H54 (cell line): ENCODE measurements around the gene CRADD.
A peak's percentile ranks its signal among the peaks of the same experiment; 100 is the strongest.
"Not testable (repeated sequence)": the region's sequence is repeated elsewhere in the genome, so short reads cannot be mapped to it uniquely, and the experiment has no call there.

Experiments used
- DNase-seq: peaks from one replicate; pipeline ENCODE4 v3.0.0; 2011; ENCODE audit warnings: low spot score, mixed read lengths; ENCODE audit not compliant: insufficient read length
- FAIRE-seq: peaks from 3 replicates; lab custom pipeline; 2011; peaks lifted over from hg19 to GRCh38; lab: Jason Lieb, UNC
- POLR2A ChIP-seq: IDR thresholded peaks from 2 replicates; pipeline ENCODE4 v1.6.1; 2011; ENCODE audit warnings: low read depth, mild to moderate bottlenecking, low read length

The CRADD gene

DNA sequence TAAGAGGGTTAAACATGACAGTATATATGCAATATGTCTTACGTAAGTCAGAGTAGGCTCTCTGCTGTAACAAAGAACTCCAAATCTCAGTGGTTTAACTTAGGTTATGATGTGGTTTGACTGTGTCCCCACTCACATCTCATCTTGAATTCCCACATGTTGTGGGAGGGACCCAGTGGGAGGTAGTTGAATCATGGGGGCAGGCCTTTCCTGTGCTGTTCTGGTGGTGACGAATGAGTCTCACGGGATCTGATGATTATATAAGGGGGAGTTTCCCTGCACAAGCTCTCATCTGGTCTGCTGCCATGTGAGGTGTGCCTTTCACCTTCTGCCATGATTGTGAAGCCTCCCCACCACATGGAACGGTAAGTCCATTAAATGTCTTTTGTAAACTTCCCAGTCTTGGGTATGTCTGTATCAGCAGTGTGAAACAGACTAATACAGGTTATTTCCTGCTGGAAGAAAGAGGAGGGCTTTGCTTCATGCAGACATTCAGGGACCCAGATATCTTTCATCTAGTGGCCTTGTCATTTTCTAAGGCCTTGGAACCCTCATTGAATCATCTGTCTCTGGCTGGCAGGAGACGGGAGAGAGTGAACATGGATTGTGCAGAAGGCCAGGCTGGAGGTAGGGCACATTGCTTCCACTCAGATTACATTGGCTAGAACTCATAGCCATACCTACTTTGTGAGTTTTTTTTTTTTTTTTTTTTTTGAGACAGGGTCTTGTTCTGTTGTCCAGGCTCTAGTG lies 96.1 kb downstream of the CRADD start:
- no peak for DNase-seq
- FAIRE-seq = peak; percentile 95

DNA sequence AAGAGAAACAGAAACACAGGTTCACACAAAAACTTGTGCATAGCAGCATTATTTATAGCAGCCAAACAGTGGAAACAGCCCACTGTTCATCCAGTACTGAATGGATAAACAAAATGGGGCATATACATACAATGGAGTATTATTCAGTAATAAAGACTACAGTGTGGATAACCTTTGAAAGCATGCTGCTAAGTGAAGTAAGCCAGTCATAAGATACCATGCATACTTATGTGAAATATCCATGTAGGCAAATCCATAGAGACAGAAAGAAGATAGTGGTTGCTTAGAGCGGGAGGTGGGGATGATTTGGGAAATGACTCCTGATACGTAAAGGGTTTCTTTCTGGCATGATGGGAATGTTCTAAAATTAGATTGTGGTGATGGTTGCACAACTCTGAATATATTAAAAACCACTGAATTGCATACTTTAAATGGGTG lies 99.4 kb downstream of the CRADD start:
- TF ChIP-seq POLR2A = no peak
- no peak for FAIRE-seq
- DNase-seq = no peak

More for the DNA sequence above, 96.1 kb downstream of the CRADD start:
- TF ChIP-seq POLR2A = no peak

DNA sequence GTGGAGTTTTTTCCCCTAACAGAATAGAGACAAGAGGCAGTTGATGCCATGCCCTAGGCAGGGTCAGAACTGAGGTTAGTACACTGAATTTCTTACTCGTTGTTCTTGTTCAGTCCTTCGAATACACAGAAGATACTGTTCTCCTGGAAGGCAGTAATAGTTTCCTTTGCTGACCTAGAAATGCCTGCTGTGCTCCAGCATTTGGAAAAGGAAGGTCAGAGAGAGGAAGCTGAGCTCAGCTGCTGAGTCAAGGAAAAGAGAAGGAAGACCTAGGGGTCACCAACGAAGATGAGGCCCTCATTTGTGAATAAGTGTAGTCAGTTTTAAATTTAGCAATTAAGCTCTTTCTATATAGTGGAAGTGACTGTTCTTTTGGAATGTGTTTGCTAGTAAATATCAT lies 100.1 kb downstream of the CRADD start:
- FAIRE-seq = peak; percentile 27
- DNase-seq = no peak
- no peak for TF ChIP-seq POLR2A

DNA sequence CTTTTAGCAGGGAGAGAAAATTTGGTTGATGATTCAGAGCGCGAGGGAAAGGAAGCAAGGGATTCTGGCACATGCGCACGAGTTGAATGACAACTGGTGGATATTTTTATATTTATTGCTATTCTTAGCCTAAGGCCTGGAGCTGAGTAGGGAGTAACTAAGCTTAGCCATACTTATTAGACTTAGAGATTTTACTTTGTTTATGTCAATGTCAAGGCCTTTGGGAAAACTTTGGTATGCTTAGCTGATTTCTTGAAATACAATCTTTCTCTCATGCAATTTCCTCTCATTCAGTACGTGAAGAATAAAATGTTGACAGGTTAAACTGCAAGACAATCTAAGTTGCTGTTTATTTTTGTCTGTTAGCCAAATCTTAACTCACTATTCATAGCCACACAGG lies 101.1 kb downstream of the CRADD start:
- FAIRE-seq (no peak), DNase-seq (no peak)
- TF ChIP-seq POLR2A = no peak

DNA sequence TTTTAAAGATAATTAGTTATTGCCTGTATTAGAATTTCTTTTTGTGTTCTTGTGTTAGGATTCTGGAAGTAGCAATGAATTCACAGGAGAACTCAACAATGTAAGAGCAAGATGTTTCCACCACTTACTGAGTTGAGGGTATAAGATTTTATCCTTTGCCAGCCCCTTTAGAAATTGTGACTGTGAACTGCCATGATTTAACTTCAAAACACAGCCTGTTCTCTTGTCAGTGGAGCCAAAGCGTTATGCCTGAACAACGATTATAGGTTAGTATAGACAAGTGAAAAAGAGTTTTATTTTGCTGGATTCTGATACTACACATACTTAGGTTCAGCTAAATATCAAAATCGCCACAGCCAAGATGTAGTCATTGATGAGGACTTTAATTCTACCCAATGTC lies 101.6 kb downstream of the CRADD start:
- TF ChIP-seq POLR2A = no peak
- DNase-seq (no peak), FAIRE-seq (no peak)

DNA sequence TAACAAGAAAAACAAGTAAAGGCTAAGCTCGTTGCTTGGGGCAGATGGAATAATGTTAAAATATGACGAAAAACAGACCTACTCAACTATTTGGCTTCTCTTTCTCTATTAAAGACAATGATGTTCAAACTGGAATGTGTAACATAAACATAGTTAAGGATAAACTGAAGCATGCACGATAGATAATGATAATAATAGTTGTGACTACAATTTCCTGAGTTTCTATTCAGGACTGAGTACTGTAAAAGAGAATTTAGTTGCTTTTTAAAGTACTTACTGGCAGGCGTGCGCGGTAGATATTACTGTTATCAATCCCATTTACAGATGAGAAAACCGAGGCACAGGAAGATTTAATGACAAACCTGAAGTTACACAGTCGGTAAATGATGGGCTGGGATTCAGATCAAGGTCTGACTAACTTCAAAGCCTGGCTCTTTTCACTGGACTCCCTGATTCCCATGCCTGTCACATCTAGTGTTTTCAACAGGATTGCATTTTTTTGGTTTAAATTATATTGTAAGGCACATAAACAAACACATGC lies 103.0 kb downstream of the CRADD start:
- no peak for FAIRE-seq

DNA sequence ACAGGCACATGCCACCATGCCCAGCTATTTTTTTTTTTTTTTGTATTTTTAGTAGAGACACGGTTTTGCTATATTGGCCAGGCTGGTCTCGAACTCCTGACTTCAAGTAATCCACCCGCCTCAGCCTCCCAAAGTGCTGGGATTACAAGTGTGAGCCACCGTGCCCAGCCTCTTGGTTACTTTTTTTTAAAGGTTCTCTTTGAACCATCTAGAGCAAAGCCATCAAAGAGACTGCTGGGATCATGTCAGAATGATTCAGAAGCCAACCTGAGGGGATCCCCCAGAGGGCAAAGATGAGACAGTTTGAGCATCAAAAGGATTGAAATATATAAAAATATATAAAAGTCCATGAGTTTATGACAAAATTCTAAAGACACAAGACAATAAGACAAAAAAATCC lies 103.7 kb downstream of the CRADD start:
- DNase-seq, FAIRE-seq: not testable (repeated sequence)

More for the DNA sequence above, 103.0 kb downstream of the CRADD start:
- no peak for DNase-seq
- no peak for TF ChIP-seq POLR2A

DNA sequence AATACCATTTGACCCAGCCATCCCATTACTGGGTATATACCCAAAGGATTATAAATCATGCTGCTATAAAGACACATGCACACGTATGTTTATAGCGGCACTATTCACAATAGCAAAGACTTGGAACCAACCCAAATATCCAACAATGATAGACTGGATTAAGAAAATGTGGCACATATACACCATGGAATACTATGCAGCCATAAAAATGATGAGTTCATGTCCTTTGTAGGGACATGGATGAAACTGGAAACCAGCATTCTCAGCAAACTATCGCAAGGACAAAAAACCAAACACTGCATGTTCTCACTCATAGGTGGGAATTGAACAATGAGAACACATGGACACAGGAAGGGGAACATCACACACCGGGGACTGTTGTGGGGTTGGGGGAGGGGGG lies 104.8 kb downstream of the CRADD start:
- not testable (repeated sequence) for FAIRE-seq, DNase-seq

DNA sequence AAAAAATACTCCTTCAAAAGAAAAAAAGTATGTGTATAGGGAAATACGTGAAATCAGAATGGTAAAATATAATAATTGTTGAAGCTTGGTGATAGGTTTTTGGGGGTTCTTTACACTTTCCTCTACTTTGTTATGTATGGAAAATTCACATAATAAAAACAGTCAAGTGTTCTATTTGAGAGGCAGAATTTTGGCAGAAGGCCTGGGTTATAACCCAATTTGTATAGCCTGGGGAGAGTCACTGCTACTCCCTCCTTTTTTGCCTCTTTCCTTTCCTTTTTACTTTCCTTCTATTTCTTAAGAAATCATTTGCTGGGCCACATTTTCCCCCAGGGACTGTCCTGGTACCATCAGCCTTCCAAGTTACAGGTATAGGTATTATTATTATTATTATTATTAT lies 105.7 kb downstream of the CRADD start:
- DNase-seq = no peak
- FAIRE-seq = no peak
- no peak for TF ChIP-seq POLR2A

DNA sequence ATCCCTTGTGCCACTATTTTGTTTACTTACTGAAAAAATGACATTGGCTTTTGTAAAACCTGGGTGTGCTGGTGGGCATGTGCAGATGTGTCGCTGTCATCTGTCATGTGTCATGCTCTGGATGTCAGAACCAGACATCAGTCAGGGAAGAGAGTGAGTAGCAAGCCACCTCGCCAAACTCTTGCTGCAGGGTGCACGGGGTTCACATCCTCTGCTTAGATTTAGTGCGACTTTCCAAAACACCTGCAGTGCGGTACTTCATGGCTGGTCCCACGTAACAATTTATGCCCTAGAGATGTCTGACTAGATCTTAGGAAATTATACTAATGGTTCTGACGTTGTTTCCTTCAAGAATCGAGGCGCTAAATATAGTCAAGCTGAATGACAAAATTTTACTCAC lies 106.7 kb downstream of the CRADD start:
- DNase-seq = no peak
- no peak for TF ChIP-seq POLR2A
- FAIRE-seq = no peak

DNA sequence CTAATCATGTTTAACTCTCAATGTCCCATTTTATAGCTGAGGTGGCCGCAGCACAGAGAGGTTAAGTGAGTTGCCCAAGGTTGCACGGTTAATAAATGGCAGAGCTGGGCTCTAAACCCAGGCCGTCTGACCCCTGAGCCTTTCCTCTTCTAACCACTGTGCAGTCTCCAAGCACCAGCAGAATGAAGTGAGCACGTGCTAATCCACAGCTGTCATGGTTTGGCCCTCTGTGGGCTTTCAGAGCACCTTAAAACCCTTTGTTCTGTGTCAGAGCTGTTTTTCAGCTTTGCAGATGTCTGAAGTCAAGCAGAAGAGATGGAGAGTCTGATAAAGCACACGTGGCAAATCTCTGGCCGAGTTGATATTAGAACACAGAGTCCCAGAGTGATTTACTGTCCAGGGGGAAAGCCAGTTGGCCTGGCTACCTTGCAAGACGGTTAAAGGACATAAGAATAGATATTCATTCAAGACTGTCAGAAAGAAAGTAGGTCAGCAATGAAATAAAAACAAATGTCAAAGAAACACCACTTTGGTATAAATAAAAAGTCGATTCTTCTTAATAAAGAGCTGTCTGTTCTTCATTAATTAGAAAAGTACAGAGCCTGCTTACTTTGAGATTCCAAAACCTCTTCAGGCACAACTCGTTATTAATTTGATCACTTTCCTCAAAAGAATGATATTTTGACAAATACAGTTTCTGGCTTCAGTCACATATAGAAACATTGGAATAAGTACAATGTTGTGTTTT lies 107.3 kb downstream of the CRADD start:
- TF ChIP-seq POLR2A = no peak
- DNase-seq (no peak), FAIRE-seq (peak; percentile 92)

DNA sequence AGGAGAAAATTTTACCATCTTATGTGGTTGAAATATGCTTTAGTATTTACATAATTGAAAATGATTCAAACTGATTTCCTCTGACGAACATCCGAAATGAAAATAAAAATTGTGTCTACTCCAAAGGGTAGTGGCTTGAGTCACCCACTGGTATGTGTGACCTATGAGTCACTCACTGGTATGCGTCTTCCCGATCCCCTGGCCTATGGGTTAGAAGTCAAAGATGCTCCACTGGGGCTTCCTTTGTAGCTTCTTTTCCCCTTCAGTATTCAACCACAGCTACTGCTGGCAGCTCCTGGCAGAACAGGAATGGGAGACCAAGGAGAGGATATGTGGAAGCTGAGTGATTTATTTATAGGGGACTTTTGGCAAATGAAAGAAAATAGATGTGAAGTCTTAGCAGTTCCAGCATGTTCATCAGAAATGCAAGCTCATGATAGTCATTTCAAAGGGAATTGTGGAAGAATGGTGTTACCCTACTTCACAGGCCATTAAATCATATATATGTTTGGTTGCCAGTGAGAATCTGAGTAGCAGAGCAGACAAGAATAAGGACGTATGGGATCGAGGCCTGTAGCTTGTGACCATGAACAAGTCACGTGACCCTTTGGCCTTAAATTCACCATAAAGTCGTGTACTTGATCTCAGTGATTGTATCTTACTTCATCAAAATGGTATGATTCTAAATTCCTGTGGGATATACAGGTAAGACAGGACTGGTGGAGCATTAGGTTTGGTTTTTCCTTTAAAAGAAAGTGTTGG lies 108.3 kb downstream of the CRADD start:
- DNase-seq (no peak), FAIRE-seq (peak; percentile 92)
- TF ChIP-seq POLR2A = no peak

DNA sequence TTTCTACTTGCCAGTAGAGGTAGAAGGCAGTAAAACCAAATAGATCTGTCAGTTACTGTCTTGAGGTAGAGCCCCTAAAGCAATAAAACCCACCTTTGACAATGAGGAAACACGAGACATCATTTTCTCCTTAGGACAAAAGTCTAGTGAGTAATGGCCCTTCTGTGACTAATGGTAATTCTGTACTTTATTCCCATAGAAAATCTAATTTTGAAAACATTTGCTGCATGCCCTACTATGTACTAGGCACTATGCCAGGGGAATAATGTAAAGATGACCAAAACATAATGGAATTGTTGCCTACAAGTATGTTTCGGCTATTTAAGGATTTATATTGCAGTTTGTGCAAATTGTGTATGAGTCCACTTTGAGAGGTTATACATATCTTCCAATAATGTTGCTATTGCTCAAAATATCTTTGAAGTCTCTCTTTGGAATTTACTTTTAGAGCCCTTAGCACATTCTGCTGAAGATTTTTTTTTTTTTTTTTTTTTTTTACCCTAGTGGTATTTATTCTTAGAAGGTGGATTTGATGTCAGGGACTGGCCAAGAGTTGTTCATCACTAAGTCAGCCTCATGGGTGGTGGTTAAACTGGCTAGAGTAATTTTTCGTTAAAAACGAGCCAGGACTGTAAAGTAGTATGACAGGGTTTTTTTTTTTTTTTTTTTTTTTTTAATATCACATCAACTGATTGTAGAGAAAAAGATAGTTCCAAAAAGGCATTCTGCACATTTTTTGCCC lies 109.7 kb downstream of the CRADD start:
- no peak for DNase-seq
- FAIRE-seq = no peak
- TF ChIP-seq POLR2A = no peak

DNA sequence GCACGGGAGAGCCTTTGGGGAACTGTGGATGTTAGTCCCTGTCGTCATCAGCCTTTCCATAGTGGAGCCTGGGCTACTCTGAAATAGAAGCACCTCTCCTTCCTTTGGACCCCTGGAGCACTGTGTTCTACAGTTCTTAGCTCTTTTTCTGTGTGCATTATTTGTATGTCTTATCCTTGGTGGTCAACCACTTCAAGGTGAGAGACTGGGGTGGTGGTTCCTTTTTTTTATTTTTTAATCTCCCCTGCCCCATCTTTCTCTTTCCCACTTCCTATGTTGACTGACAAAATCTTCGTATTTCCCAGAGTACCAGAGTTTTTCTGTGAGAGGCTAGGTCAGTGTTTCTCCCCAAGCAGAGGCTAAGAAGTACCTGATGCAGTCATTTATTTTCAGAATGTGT lies 111.7 kb downstream of the CRADD start:
- DNase-seq (no peak), FAIRE-seq (no peak)
- no peak for TF ChIP-seq POLR2A
